Breast epithelium (tissue), 4 donors: ENCODE data around the gene CEP128. TPM values are rescaled to one million over a fixed set of nuclear protein-coding genes. Genes with fewer than 3 reads are reported as not detected.

Source experiments
- DNase-seq, 2 donors: peaks; one replicate each; pipeline ENCODE4 v3.0.0-alpha.2; 2019; ENCODE audit warnings: low spot score in 2 of 2
- H3K27ac ChIP-seq, 2 donors: fragments of 200-600 bp; sonication (generic) in 1 of 2; one replicate each; pipeline ENCODE4 v1.5.1; 2016 to 2019; ENCODE audit warnings: mild to moderate bottlenecking in 1 of 2
- H3K27me3 ChIP-seq, 2 donors: fragments of 200-600 bp; sonication (generic) in 1 of 2; one replicate each; pipeline versions ENCODE4 v1.5.1 to v1.6.0; 2017 to 2019; ENCODE audit warnings: control low read depth in 1 of 2, mild to moderate bottlenecking in 1 of 2
- H3K36me3 ChIP-seq: fragments of 200-600 bp; one replicate; pipeline ENCODE4 v1.5.1; 2019
- H3K4me1 ChIP-seq, 2 donors: fragments of 200-600 bp; sonication (generic); one replicate each; pipeline ENCODE4 v1.5.1; 2016 to 2019; ENCODE audit warnings: control low read depth in 1 of 2
- H3K4me3 ChIP-seq, 3 donors: fragments of 200-600 bp; sonication (generic); 1 replicate in 2 of 3; 2 replicates in 1 of 3; pipeline ENCODE4 v1.5.1; 2016 to 2019; ENCODE audit warnings: mild to moderate bottlenecking in 3 of 3, moderate library complexity in 2 of 3
- H3K9me3 ChIP-seq, 2 donors: fragments of 200-600 bp; sonication (generic) in 1 of 2; one replicate each; pipeline ENCODE4 v1.5.1; 2016 to 2019; ENCODE audit warnings: control low read depth in 1 of 2
- CTCF ChIP-seq, 3 donors: fragments of 450-650 bp; IDR thresholded peaks; one replicate each; pipeline ENCODE4 v1.5.1; 2016 to 2017; ENCODE audit warnings: antibody characterized with exemption in 3 of 3, mild to moderate bottlenecking in 3 of 3, moderate library complexity in 3 of 3
- POLR2A ChIP-seq: fragments of 450-650 bp; IDR thresholded peaks from one replicate; pipeline ENCODE4 v1.6.1; 2016; ENCODE audit warnings: antibody characterized with exemption, mild to moderate bottlenecking, moderate library complexity
- POLR2AphosphoS5 ChIP-seq, 3 donors: sonication (generic); formaldehyde crosslinking; IDR thresholded peaks; one replicate each; pipeline ENCODE4 v1.6.1; 2017; ENCODE audit warnings: antibody characterized with exemption in 3 of 3
- intact Hi-C: fragments of 100-400 bp; cut with DNase I; formaldehyde crosslinking; loops from one replicate; pipeline ENCODE4 v1.15.1; 2023; ENCODE audit warnings: low total_unique reads
- total RNA-seq, 3 donors: library from RNA; depleted of rRNA; stranded (reverse); fragments of >200 nt; gene quantifications; one replicate each; pipeline ENCODE4 v1.1.0, GENCODE V29; 2016

CEP128 gene
- total RNA-seq, 3 donors from 2014 or later = 10.2 to 16.1 (median 11.0) TPM

DNA sequence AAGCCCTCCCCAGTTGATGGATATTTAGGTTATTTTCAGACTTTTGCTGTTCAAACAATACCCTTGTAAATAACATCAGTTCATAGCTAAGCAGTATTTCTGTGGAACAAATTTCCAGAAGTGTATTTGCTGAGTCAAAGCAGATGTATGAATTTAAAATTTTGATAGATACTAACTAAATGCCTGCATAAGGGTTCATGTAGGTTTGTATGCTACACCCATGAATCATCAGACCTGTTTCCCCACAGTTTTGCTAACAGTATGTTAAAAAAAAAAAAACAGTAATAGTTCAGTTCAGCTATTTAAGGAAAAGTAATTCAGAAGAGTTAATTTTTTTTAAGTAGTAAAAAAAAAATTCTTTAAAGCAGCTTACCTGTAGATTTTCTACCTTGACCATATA is 494.1 kb downstream of the CEP128 start:
- Histone ChIP-seq H3K36me3 (no peaks in the 10 kb centered on the region), H3K27ac (no peak overlapping the region), H3K4me3 (no peak overlapping the region), H3K27me3 (no peaks in the 10 kb centered on the region), H3K9me3 (peaks cover 0 to 12% of the 10 kb centered on the region in 2 donors), H3K4me1 (no peaks in the 10 kb centered on the region)
- no peak for DNase-seq
- TF ChIP-seq CTCF (IDR thresholded peaks at IDR 0.05) (no peak), POLR2AphosphoS5 (IDR thresholded peaks at IDR 0.05) (no peak), POLR2A (no peak)
- intact Hi-C loops = no loop called here

Other genes starting within 250 kb of the CEP128 start
- 1 to 10 TPM in 1 of 3 donors, under 1 TPM in 1, not detected in 1; 0.48 to 1.6 TPM for gene TSHR, start 13.9 kb upstream of the CEP128 start, total RNA-seq